ENCODE results near the gene AKAP14.
"Not testable (repeated sequence)": the region's sequence is repeated elsewhere in the genome, so short reads cannot be mapped to it uniquely, and the experiment has no call there.

AKAP14 gene

GRCh38 chrX:119878740-119879139 is 17.0 kb upstream of the AKAP14 start:
- TF ChIP-seq CTCF (conservative IDR thresholded peaks at IDR 0.05; ENCODE audit: low read depth, low read length) = no peak
- no peak for DNase-seq (ENCODE audit: low read depth)

GRCh38 chrX:119880076-119880475 is 15.6 kb upstream of the AKAP14 start:
- DNase-seq (ENCODE audit: low read depth) = no peak
- TF ChIP-seq CTCF (conservative IDR thresholded peaks at IDR 0.05; ENCODE audit: low read depth, low read length) = no peak
- no peak overlapping the region for H3K4me3 ChIP-seq (ENCODE audit: low read length)

More at GRCh38 chrX:119878740-119879139, 17.0 kb upstream of the AKAP14 start:
- no peak overlapping the region for H3K4me3 ChIP-seq (ENCODE audit: low read length)

GRCh38 chrX:119880552-119881437 is 14.9 kb upstream of the AKAP14 start:
- H3K4me3 ChIP-seq (ENCODE audit: low read length) = no peak overlapping the region
- DNase-seq (ENCODE audit: low read depth) = no peak
- peak; percentile 77 for TF ChIP-seq CTCF (conservative IDR thresholded peaks at IDR 0.05; ENCODE audit: low read depth, low read length)

GRCh38 chrX:119885554-119886428 is 9.9 kb upstream of the AKAP14 start:
- H3K4me3 ChIP-seq (ENCODE audit: low read length) = no peak overlapping the region
- no peak for TF ChIP-seq CTCF (conservative IDR thresholded peaks at IDR 0.05; ENCODE audit: low read depth, low read length)
- no peak for DNase-seq (ENCODE audit: low read depth)

- H3K4me3 ChIP-seq (ENCODE audit: low read length) = peak overlapping the region; percentile 39
- TF ChIP-seq CTCF (conservative IDR thresholded peaks at IDR 0.05; ENCODE audit: low read depth, low read length) = peak; percentile 68
- no peak for DNase-seq (ENCODE audit: low read depth)
Measured at GRCh38 chrX:119887721-119888425, 7.8 kb upstream of the AKAP14 start.

- H3K4me3 ChIP-seq (ENCODE audit: low read length); DNase-seq (ENCODE audit: low read depth): not testable (repeated sequence)
Measured at GRCh38 chrX:119890626-119891025, 5.1 kb upstream of the AKAP14 start.

GRCh38 chrX:119891961-119892692 is 3.6 kb upstream of the AKAP14 start:
- not testable (repeated sequence) for DNase-seq (ENCODE audit: low read depth); H3K4me3 ChIP-seq (ENCODE audit: low read length)

Measured in retinal pigment epithelial cell (primary cell).